HG02870 (cell line): ENCODE measurements around the gene DIAPH2.

Source experiments
- ATAC-seq: cut with Tn5 transposase; IDR thresholded peaks from one replicate; pipeline ENCODE4 v1.9.1; 2021; ENCODE audit warnings: mild to moderate bottlenecking, moderate library complexity; ENCODE audit not compliant: unreplicated experiment

DIAPH2 gene

DNA sequence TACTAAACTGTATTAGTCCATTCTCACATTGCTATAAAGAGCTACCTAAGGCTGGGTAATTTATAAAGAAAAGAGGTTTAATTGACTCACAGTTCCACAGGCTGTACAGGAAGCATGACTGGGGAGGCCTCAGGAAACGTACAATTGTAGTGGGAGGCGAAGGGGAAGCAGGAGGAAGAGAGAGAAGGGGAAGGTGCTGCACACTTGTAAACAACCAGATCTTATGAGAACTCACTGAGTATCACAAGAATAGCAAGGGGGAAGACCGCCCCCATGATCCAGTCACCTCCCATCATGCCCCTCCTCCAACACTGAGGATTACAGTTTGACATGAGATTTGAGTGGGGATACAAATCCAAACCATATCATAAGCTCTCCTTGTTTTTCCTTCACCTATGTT, 239.9 kb downstream of the DIAPH2 start:
- no peak for ATAC-seq

DNA sequence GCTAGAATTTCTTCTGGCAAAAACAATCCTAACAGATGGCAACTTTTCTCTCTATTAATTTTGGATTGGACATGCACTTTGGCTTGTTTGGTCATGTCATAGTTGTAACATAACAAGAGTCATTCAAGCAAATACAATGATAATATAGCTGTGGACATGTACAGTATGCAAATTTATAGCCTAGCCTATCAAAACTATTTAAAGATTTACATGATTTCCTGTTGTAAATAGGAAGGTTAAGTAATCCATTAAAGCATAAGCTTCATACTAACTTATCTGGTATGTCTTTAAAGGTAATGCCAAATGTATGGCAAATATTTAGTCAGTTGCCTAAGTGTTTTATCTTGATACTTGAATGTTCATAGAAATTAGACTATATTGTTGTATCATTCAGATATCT, 244.4 kb downstream of the DIAPH2 start:
- ATAC-seq, result no peak

GRCh38 chrX:96957718-96958117, 273.1 kb downstream of the DIAPH2 start:
- no peak for ATAC-seq

DNA sequence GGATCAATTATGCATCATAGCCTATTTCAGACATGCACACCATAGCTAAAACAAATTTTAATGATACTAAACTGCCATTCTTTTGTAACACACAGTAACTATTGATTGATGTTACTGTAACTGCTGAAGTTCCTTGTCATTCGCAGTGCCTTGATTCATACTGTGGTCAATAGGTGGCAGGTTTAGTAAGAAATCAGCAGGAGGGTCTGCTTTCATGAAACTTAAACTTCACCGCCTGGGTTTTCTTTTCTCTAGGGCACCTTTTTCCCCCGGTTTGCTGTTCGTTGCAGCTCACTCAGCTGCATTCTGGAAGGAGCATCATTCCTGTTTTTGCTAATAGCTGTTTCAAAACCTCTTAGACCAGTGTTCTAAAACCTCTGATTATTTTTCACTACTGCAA, 287.2 kb downstream of the DIAPH2 start:
- no peak for ATAC-seq

- ATAC-seq, result no peak
Measured at GRCh38 chrX:96978906-96979305, 294.3 kb downstream of the DIAPH2 start.

DNA sequence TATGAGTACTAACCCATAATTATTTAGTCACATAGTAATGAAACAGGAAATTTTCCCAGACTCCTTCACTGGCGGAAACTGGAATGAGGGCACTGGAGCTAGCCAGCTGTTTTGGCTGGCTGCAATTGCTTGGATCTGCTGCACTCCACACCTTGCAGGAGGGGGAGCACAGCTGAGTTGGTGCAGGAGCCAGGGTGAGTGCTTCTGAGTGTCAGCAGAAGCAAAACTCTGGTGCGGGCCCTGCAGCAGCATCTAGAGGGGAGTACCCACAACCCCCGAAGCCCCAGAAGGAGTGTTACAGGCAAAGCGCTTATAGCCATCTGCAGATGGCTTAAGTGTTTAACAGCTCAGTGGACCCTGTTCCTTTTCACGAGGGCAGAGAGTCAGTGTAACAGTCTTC, 295.1 kb downstream of the DIAPH2 start:
- ATAC-seq, result no peak

- ATAC-seq, result no peak
Measured at GRCh38 chrX:96982161-96982560, 297.5 kb downstream of the DIAPH2 start.

- ATAC-seq, result no peak
Measured at GRCh38 chrX:96984538-96984937, 299.9 kb downstream of the DIAPH2 start.

DNA sequence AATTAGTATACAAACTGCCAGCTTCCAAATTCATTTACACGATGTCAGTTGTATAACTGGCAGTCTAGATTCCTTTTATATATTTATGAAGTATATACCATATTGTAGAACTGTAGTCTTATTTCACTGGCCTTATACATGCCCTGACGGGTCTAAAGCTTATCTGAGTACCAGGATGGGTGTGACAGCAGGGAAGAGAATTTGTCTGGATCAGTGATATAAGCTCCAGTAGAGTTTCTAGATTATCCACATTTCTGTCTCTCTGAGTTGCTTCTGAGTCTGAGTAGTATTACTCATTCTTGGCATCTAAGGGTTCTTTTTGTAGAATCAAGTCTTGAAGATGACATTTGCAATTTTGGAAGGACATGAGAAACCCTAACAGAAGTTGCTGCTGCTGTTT, 300.4 kb downstream of the DIAPH2 start:
- ATAC-seq, result no peak

DNA sequence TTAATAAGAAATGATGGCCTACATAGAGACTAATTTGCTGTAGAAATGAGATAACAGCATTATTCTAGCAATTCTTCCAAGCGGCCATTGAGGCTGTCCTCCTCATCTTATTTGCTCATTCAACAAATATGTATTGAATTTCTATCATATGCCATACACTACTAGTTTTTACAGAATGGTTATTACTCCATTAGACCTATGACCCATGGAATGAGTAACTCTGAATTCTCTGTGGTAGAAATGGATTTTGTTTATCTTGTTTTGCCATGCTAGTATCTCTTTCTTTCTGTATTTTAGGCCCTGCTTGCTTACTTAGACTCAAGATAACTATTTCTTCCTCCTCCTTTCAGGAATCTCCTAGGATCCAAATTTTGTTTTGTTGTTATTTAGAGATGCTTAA, 302.6 kb downstream of the DIAPH2 start:
- ATAC-seq, result no peak

DNA sequence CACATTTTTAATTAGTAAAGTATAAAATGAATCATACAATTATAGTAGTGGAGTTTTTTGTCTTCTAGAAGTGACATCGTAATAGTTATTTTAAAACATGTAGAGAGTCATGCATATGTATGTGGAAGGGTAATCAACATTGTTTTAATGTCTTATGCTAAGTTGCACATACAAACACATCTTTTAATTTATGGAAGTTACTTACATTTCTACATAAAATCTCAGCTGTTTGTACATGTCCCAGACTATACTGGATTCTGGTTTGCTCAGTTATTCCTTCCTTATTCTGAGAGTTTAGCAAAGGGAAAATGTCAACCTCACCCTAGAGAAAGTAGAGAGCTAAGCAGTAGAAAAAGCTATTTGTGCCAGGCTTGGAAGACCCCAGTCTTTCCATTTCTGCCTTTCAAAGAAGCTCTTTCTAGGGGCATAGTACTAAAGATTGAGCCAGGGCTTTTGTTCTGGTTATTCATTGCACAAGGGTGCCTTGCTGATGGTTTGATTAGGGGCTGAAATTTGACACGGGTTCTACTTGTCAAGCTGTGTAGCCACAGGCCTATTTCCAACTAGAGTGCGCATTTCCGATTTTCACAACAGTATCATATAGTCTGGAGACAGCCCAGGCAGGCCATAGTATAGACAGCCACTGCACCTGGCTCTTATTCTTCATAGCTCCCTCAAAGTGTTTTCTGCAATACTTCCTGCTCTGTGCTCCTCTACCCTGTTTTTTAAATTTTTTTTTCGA, 305.4 kb downstream of the DIAPH2 start:
- no peak for ATAC-seq

DNA sequence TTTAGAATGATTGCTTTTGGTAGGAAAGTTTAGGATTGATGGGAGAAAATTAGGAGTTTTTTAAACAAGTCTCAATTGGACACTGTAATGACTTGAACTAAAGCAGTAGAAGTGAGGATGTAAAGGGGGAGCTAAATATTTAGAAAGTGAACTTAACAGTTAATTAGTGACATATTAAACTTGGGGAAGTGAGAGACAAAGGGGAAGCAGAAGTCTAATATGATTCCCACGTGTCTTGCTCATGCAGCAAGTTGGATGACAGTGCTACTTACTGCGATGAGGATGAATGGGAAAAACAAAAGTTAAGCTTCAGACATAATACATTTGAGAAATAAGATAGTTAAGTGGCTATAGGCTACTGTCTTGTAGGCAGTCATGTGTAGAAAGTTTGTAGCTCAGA, 309.5 kb downstream of the DIAPH2 start:
- ATAC-seq, result no peak

DNA sequence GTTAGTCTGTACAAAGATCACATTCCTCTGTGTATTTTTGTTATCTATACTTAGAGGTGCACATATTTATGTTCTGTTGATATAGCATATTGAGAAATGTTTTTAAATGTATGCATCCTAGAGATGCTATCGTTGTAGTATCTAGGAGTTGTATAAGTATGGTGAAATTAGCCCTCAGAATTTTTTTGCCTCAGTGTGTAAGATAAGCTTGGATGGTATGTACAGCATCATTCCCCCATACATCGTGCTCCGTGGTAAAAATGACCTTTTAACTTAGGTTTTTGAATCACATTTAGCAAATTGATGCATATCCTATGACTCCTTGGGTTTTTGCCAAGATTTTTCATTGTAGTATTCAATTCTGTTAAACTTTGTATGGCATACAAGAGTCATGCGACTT, 312.6 kb downstream of the DIAPH2 start:
- no peak for ATAC-seq

DNA sequence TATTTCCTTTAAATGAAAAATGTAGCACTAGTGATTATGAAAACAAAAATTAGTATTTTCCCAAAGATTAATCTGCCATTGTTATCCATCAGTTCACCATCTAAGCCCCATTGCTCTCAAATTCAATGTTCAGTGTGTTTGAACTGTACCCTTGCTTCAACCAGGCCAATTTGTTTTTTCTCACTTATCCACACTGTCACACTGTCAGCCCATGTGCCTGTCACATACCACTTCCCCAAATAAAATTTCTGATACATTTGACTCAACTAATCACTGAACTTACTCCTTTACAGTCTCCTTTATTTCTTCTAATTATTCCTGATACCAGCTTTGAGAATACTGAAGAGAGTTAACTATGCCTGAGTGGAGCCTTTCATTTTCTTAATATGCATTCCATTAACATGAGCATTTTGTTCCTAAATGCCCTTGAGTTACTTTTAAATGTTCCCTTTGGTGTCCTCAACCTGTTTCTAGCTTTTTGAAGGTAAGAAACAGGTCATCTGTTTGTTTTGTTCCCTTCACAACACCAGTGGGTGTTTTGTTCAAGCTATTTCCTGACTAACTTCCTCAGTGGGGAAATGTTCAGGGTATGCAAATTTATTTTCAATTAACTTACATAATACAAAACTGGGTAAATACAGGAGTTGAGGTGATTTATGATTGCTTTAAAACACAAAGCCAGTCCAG, 316.2 kb downstream of the DIAPH2 start:
- ATAC-seq, result no peak

DNA sequence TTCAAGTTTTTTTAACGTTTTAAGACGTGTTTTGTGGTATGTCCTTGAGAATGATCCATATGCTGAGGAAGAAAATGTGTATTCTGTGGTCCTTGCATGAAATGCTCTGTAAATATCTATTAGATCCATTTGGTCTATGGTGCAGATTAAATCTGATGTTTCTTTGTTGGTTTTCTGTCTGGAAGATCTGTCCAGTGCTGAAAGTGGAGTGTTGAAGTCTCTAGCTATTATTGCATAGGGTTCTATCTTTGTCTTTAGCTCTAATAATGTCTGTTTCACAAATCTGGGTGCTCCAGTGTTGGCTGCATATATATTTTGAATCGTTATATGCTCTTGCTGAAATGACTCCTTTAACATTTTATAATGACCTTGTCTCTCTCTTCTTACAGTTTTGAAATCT, 321.5 kb downstream of the DIAPH2 start:
- no peak for ATAC-seq

- ATAC-seq, result no peak
Measured at GRCh38 chrX:97009391-97009790, 324.7 kb downstream of the DIAPH2 start.

DNA sequence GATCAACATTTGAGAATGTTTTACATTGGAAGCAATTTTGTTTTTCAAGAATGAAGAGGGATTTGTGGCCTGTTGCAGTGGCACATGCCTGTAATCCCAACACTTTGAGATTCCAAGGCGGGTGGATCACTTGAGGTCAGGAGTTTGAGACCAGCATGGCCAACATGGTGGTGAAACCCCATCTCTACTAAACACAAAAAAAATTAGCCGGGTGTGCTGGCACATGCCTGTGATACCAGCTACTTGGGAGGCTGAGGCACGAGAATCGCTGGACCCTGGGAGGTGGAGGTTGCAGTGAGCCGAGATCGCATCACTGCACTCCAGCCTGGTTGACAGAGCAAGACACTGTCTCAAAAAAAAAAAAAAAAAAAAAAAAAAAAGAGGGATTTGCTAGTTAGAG, 326.9 kb downstream of the DIAPH2 start:
- ATAC-seq, result no peak

DNA sequence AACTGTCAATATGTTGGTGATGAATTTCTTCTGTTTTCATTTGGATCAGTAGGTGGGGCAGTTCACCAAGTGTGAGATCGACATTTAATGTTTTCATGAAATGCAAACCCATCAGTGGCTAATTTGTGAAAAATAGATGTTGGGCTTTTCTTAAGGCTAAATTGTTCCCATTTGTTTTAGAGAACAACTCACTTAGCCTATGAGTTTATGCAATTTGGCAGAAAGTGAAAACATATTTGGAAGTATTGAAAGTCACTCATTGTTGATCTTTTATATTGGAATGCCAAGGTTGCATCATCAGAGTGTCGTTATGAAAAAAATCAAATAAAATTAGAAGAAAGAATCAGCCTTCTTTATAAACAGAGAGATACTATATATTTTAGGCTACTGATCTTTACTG, 331.5 kb downstream of the DIAPH2 start:
- no peak for ATAC-seq

- ATAC-seq, result no peak
Measured at GRCh38 chrX:97021680-97022079, 337.0 kb downstream of the DIAPH2 start.

DNA sequence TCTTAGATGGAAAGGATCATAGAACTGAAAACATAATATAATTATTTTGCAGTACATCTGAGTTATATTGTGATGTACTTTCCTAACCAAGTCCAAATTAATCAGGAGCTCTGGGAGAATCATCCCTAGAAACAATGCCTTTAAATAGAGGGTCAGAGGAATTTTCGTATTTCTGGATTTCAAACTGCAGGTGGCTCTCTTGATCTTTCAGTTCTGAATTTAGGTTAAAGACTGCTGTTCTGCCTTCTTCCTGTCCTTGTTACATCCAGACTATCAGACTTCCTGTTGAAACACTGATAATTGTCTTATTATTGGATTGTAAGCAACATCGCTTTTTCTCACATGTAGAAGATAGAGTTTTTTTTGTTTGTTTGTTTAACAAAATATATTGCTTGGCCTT, 341.8 kb downstream of the DIAPH2 start:
- no peak for ATAC-seq

DNA sequence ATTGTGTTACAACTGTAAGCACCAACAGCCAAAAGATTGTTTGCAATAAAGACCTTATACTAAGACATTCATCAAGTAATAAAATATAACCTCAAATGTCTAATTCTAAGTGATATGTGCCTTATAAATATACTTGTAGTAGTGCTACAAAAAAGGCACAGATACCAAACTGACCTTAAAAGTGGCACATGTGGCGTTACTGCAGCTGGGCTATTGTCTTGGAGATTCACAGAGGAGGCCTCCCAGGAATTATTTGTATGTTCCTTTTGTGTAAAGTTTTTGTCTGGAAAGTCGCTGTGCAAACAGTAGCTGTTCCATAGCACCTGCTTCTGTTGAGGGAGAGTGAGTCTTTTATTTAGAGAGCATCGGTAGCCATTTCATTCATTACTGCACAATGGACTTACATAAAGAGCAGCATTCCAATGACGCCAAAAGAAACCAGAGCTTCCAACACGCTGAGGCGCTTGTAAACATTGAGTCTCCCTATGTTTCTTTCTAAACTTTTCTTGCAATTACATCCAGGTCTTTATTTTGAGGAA, 342.8 kb downstream of the DIAPH2 start:
- no peak for ATAC-seq

GRCh38 chrX:97030463-97030862, 345.8 kb downstream of the DIAPH2 start:
- peak; percentile 61 for ATAC-seq
